ENCODE measurements around the gene ZCCHC14.

GRCh38 chr16:87442581-87442966, 50.2 kb downstream of the ZCCHC14 start:
- TF ChIP-seq, protein P1, sequence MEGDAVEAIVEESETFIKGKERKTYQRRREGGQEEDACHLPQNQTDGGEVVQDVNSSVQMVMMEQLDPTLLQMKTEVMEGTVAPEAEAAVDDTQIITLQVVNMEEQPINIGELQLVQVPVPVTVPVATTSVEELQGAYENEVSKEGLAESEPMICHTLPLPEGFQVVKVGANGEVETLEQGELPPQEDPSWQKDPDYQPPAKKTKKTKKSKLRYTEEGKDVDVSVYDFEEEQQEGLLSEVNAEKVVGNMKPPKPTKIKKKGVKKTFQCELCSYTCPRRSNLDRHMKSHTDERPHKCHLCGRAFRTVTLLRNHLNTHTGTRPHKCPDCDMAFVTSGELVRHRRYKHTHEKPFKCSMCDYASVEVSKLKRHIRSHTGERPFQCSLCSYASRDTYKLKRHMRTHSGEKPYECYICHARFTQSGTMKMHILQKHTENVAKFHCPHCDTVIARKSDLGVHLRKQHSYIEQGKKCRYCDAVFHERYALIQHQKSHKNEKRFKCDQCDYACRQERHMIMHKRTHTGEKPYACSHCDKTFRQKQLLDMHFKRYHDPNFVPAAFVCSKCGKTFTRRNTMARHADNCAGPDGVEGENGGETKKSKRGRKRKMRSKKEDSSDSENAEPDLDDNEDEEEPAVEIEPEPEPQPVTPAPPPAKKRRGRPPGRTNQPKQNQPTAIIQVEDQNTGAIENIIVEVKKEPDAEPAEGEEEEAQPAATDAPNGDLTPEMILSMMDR (conservative IDR thresholded peaks at IDR 0.05; ENCODE audit: low read depth, low read length), result no peak
- no peak for TF ChIP-seq EZH2 (IDR thresholded peaks at IDR 0.05; ENCODE audit: borderline replicate concordance, low read depth, low read length, poor library complexity, severe bottlenecking)
